GM20000 (cell line): ENCODE results near the gene KIF21A.

ENCODE experiments used
- DNase-seq: peaks from one replicate; pipeline ENCODE4 v3.0.0; 2012; ENCODE audit warnings: low spot score
- TF ChIP-seq, protein P1 (sequence below): IDR thresholded peaks from 2 replicates; pipeline ENCODE4 v1.5.1; 2012; ENCODE audit warnings: mild to moderate bottlenecking, control low read depth; ENCODE audit errors: extremely low read depth, missing control alignments

KIF21A gene

DNA sequence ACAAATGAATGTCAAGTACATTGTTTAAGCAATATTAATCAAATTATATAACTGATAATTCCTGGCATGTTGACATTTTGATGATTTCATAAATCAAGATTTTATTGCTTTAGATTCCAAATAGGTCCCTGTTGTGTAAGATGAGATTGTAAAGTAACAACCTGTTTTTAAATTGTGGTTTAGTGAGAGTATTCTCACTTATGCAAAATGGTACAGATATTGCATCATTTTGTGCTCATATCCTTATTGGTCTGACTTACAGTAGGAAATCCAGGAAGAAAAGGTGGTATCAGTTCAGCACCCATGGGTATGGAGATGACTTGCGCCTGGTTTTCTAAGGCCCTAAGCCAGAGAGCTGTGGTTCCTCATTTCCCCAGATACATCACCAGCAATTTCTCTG is 165.5 kb downstream of the KIF21A start:
- no peak for DNase-seq
- TF ChIP-seq, protein P1, sequence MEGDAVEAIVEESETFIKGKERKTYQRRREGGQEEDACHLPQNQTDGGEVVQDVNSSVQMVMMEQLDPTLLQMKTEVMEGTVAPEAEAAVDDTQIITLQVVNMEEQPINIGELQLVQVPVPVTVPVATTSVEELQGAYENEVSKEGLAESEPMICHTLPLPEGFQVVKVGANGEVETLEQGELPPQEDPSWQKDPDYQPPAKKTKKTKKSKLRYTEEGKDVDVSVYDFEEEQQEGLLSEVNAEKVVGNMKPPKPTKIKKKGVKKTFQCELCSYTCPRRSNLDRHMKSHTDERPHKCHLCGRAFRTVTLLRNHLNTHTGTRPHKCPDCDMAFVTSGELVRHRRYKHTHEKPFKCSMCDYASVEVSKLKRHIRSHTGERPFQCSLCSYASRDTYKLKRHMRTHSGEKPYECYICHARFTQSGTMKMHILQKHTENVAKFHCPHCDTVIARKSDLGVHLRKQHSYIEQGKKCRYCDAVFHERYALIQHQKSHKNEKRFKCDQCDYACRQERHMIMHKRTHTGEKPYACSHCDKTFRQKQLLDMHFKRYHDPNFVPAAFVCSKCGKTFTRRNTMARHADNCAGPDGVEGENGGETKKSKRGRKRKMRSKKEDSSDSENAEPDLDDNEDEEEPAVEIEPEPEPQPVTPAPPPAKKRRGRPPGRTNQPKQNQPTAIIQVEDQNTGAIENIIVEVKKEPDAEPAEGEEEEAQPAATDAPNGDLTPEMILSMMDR: no peak

DNA sequence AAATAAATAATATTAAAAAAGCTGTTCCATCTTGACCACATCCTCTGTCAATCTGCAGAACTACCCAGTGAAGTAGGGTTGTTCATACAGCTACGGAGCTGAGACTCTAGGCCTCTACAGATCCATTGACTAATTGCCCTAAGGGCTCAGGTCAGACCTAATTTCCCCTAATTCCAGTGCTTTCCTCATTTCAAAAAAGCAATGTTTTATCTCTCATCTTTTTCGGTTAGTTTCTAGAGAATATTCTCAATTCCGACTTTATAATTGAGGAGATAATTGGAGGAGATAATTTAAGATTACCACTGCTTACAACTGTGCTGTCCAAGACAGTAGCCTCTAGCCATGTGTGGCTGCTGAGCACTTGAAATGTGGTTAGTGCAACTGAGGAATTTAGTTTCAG is 167.1 kb downstream of the KIF21A start:
- DNase-seq: no peak
- TF ChIP-seq, protein P1: no peak

DNA sequence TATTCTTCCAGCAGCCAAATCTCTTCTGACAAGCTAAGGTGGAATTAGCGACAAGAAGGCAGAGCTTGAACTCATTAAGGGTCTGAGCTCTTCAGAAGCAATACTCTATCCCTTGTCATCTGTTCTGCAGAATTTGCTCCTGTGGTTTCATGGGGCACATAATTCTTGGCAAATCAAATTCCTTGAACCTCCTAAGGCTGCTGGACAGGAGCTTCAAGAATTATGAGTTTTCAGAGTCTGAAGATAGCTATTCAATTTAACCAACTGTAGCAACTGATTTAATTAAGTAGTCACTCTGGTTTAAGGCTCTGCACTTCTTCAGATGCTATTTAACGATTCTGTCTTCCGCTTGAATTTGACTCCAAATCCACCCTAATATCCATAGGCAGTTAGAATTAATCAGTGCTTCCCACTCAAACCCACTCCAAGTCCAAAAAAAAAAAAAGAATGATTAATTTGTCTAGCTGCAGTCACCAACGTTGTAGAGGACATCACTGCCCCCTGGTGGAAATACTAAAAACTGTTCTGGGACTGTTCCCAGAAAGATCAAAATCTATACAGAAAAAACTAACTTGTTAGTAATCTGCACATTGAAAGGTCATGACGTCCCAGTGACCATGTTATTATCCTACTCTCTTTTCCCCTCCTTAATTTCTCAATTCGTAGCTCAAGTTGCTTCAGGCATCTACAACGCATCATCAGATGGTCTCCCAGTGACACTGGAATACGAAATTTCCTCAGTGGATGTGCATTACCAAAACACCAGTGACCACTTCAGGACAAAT is 169.9 kb downstream of the KIF21A start:
- DNase-seq: peak; percentile 20
- TF ChIP-seq, protein P1: peak; percentile 17

DNA sequence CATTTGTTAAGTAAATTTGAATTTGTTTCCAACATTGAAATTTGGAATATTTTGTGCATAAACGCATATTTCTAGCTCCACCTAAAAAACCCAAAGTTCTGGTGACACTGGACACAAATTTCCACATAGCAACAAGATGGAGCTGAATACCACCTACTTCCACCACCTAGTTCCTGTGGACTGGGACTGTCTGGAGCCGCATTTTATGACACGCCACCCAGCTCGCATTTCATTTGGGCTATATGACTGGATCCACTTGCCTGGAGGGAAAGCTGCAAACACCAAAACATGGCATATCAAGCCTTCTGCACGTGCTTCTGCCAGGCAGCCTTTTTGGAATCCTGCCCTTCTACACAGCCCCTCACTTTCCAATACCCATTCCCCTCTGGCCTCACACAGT is 173.4 kb downstream of the KIF21A start:
- TF ChIP-seq, protein P1: no peak
- DNase-seq: no peak

DNA sequence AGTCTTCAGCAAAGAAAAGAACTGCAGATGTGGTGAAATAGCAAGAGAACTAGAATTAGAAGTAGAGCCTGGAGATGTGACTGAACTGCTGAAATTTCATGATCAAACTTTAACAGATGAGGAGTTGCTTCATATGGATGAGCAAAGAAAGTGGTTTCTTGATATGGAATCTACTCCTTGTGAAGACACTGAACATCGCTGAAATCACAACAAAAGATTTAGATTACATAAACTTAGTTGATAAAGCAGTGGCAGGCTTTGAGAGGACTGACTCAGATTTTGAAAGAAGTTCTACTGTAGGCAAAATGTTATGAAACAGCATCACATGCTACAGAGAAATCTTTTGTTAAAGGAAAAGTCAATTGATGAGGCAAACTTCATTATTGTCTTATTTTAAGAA is 175.0 kb downstream of the KIF21A start:
- no peak for DNase-seq
- TF ChIP-seq, protein P1: no peak

- TF ChIP-seq, protein P1: no peak
- no peak for DNase-seq
Observed at GRCh38 chr12:39252628-39253027, 190.3 kb downstream of the KIF21A start.
